Stimulated activated CD4-positive, alpha-beta T cell treated with anti-CD3 and anti-CD28 coated beads, Interleukin-1b, Interleukin-23, amount 100 ng/mL, for 4 hours (primary cell): ENCODE data around the gene ARL15.
"Not testable (repeated sequence)": the region's sequence is repeated elsewhere in the genome, so short reads cannot be mapped to it uniquely, and the experiment has no call there.

Experiments
- DNase-seq, 2 donors: peaks; one replicate each; pipeline ENCODE4 v3.0.0-alpha.2; 2020; ENCODE audit warnings: low read depth in 2 of 2

Gene ARL15

DNA sequence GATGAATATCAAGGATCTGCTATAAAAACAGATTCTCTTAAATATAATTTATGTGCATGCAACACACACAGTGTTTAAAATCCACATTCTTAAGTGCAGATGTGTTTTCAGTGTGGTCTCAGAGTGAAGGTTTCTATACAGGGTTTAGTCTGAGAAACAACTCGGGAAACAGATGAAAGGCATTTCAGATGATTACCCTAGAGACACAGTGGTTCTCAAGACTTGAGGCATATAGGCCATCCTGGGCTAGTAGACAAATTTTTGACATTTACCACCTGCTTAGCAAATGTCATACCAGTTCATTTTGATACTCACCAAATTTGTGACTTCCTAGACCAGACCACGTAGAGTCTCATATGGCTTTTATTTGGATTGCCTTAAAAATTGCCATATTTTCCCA lies 216.5 kb downstream of the ARL15 start:
- DNase-seq: no peak

DNA sequence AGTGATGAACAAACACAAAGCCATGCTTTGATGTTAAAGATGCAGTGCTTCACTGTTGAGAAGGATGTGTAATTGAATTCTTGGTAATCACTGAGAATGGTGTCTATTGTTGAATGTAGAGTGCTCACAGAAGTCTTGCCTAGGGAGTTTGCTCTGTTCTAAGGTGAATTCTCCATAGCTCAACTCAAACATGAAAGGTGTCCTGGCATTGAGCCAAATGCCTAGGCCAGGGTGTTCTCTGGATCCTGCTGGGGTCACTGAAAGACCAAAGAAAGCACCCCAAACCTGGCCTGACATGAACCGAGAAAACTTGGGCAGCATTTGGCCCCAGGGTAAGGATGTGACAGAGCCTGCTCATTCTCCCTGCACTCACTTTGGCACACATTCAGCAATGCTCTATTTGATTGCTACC lies 217.3 kb downstream of the ARL15 start:
- no peak for DNase-seq

- no peak for DNase-seq
These were observed 218.9 kb downstream of the ARL15 start for GRCh38 chr5:54091307-54092130.

DNA sequence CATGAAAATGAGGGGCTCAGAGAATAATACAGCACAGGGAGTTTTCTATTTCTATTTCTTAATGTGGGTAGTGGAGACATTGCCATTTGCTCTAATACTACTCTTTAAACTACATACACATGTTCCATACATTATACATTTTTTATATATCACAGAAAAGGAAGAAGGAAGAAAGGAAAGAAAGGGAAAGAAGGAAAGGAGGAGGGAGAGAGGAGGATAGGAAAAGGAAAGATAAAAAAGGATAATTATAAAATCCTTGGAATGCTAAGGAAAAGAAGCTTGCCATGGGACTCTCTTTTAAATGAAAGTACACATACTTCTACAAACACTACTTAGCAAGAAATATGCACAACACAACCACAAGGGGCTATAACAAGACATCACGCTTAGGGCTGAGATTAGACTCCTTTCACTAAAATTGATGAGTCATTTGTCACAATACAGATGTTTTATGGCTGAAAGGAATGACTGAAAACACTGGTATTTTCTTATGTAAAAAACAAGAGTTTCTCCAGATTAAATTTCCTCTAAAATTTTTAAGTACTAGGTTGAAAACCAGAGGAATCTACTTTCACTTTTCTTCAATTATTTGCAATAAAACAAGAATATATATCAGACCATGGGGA lies 219.8 kb downstream of the ARL15 start:
- no peak for DNase-seq

- no peak for DNase-seq
These were observed 222.3 kb downstream of the ARL15 start for GRCh38 chr5:54088081-54088480.

DNA sequence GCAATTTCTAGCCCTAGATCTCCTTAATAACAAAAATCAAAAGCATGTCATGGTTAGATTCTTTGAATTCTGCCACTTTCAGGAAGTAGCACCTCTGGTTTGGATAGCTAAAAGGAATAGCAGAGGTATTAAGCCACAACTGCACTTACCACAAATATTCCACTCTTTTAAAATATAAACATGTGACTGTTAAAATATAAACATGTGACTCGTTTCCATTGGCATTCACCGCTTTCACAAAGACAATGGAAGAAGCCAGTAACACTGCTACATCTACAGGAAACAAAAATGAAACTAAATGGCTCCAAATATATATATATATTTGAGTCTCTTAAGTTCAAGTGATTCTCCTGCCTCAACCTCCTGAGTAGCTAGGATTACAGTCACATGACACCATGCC lies 222.9 kb downstream of the ARL15 start:
- DNase-seq: no peak

DNA sequence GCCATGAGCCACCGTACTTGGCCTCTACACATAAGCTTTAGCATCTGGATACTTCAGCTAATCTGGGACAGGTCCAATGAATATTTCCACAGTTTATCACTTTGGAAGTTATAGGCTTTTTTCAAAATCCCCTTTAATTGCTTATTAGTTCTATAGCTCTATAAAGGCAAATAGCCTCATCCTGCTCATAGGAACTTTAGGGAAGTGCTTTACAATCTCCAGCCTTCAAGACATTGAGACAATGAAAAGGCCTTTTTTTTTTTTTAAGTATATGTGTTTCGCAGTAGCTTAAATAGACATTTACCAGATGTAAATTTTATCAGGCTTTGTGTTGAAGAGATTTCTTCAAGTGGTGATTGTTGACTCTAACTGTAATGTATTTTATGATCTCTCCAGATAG lies 224.2 kb downstream of the ARL15 start:
- no peak for DNase-seq

DNA sequence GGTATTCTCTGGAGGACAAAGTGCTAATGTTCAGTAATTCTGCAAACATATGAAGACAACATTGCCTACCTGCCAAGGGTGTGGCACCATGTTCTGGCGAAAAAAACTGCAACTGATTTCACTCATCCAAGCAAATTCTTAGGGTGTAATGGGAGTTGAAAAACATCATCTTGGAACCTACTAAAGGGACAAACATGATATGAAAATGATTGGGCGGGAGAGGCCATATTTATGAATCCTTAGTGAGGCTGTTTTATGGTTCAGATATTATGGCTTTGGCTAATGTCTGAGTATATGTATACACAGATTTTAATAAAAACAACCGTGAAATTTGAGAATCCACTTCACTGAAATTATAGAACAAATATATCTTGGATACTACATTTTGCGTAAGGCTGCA lies 225.7 kb downstream of the ARL15 start:
- no peak for DNase-seq

- DNase-seq: no peak
These were observed 226.5 kb downstream of the ARL15 start for GRCh38 chr5:54083851-54084250.

DNA sequence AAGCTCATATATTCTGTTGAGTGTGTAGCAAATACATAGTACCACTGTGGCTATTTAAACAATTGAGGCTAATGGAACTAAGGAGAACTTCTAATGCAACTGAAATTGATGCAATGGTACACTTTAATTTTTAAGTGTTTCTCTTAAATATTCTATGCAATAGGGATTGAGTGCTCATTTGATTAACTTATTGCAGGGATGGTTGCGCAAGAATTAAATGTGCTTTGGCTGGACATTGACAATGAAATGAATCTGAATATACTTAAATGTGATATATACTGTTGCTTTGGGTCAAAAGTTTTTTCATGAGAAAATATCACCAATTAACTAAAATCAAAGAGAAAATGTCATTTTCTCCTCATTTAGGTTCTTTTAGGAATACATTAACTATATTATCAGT lies 227.1 kb downstream of the ARL15 start:
- DNase-seq: no peak

- DNase-seq: no peak
These were observed 229.0 kb downstream of the ARL15 start for GRCh38 chr5:54081415-54081814.

- DNase-seq: no peak
These were observed 229.5 kb downstream of the ARL15 start for GRCh38 chr5:54080831-54081230.

DNA sequence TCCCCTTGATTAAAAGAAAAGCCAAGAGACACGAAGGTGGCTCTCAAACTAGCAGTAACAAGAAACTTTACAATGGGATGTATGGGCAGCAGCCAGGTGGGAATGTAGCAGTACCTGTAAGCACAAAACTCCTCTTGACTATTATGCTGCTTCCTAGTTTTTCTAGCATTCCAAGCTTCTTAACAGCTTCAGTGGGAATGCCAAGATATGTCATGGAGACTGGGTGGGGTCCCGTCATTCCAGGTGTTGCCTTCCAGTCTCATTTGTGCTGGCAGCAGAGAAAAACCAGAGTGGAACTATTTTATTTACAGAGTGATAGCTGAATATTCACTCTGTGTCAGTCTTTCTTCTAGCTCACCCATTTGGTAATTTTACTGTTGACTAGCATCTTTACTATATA lies 236.6 kb downstream of the ARL15 start:
- DNase-seq: no peak

- DNase-seq: no peak
These were observed 237.2 kb downstream of the ARL15 start for GRCh38 chr5:54073131-54073530.

DNA sequence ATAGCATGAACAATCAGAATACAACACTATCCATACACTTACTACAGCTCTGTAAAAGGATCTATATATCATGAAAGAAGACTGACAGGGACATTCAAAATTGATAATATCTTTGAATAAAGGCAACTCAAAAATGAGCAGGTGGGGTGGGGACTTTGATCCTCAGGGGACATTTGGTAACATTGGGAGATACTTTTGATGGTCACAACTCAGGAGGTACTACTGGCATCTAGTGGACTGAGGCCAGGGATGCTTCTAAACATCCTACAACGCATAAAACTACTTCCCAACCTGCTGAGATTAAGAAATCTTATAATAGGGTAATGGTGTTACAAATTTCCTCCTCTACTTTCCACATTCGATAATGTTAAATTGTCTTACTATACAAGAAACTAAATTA lies 243.9 kb downstream of the ARL15 start:
- no peak for DNase-seq

DNA sequence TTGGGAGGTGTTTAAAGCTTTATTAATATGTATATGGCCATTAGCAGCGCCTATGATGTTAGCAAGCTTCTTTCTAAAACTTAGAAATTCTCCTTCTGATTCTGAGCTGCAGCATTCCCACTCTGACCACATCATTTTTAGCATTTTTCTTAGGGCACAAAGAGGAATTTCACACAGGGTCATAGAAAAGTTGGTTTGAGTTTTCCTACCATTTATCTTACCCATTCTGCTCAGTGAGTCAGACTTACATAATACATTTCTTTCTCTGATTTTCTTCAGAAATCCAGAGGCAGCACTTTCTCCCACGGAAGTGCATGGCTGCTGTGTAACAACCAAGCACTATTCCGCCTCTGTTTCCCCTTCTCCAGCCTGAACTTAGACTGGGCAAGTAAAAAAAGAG lies 246.6 kb downstream of the ARL15 start:
- no peak for DNase-seq

- DNase-seq: no peak
These were observed 247.4 kb downstream of the ARL15 start for GRCh38 chr5:54062958-54063357.

GRCh38 chr5:54060919-54061318 lies 249.5 kb downstream of the ARL15 start:
- DNase-seq: not testable (repeated sequence)

DNA sequence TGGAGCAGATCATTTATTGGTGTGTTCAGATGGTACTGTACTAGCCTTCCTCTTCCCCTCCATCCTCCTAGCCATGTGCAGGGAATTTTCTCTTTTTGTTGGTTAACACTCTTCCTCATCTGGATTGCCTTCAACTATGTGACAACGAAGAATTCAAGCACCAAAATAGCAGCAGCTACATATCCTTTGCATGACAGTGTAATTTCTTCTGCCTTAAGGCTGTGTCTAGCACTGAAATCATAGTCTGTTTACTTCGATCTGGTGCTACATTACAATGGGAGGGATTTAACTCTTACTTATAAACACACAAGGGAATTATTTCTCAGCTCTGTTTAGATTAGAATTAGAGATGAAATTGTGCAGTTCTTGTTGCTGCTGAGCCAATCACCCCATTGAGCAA lies 260.4 kb downstream of the ARL15 start:
- no peak for DNase-seq

DNA sequence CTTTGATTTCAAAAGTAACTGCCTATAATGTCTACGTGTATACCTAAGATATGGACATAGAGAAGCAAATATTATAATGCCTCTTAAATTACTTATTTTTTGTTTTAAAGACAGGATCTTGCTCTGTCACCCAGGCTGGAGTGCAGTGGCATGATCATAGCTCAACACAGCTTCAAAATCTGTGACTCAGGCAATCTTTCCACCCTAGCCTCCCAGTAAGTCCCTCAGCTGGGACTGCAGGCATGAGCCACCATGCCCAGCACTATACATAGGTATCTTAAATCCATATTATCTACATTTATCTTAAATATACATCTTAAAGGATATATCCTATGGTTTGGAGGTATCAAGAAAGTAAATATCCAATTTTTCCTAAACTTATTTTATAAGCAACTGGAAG lies 261.2 kb downstream of the ARL15 start:
- DNase-seq: no peak

DNA sequence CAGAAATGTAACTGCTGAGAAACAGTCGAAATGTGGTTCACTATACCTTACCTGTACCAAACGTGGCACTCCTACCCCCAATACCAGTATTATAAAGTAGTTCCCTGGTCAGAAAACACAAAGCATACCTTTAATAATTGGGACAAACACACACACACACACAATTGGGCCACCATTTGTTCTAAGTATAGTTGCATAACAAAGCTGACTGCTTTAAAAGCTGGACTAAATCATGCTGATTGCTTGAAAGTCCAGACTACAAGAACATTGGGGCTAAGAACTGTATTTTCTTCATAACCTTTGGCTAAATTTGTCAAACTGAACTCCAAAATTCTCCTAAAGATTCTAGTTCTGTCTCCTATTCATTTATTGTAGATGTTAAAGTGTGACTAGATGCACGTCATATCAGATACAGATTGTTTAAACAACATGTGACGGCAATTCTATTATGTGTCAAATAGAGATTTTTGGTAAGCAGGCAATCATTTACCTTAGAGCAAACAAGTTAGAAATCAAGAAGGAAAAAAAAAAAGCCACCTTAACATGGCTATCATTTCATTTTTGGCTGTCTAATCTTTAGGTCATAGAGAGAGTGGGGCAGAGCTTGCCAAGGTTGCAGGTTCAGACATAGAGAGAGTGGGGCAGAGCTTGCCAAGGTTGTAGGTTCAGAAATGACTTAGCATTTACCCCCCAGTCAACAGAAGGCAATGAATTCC lies 265.1 kb downstream of the ARL15 start:
- no peak for DNase-seq

- not testable (repeated sequence) for DNase-seq
These were observed 266.1 kb downstream of the ARL15 start for GRCh38 chr5:54044276-54044675.

DNA sequence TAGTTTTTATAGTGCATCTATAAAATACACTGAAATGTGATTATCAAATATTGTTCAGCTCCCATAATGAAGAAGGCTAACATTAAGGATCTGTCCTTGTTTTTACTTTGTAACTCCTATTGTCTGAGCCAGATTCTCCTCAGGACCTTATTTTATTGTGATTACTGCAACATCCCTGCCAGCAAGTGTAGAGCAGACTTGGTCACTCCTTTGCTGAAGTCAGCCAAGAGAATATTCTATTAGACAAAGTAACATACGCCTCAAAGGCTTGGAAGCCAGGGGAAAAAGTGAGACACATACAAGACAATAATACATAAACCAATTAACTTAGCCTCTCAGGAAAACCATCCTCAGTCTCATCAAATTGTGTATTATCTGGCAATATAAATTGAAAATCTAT lies 269.6 kb downstream of the ARL15 start:
- no peak for DNase-seq
